GM18870 (cell line): ENCODE data around the gene RUNX1.
"Not testable (repeated sequence)": the region's sequence is repeated elsewhere in the genome, so short reads cannot be mapped to it uniquely, and the experiment has no call there.

ENCODE experiments used
- ATAC-seq: cut with Tn5 transposase; IDR thresholded peaks from one replicate; pipeline ENCODE4 v1.9.1; 2021; ENCODE audit warnings: moderate library complexity; ENCODE audit not compliant: unreplicated experiment

The RUNX1 gene

GRCh38 chr21:34974162-34974981, 74.7 kb downstream of the RUNX1 start:
- ATAC-seq: peak; percentile 88

- no peak for ATAC-seq
Observed at GRCh38 chr21:34973685-34974084, 75.4 kb downstream of the RUNX1 start.

DNA sequence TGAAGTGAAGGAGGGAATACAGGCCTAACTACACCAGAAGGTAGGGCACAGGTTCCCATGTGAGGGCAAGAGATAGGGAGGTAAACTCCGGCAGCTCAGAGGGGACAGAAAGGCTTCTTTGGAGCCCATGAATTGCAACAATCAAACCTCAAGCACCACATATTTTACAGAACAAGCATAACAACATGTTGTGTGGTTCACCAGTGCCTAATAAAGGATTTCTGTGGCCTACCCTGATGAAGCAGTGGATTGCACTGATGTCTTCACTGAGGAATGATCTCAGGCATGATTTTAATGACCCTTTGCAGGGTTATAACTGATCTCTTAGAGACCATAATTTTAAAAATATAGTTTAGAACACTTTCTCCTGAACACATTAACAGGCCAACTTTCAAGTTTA, 77.4 kb downstream of the RUNX1 start:
- ATAC-seq: no peak

DNA sequence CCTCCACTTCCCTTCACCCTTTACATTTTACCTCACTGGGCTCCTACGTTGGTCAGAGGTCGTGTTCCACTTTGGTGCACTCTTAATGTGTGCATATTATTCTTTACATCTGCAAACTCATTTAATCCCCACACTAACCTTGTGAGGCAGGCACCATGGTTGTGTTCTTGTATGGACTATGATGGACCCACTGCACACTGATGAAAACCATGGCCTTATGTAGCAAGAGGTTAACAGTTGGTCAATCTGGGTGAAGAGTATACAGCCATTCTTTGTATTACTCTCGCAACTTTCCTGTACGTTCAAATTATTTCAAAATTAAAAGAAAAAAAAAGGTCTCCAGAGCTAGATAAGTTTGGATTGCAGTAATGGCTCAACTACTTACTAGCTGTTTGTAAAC, 78.5 kb downstream of the RUNX1 start:
- no peak for ATAC-seq

- ATAC-seq: no peak
Observed at GRCh38 chr21:34970167-34970500, 79.0 kb downstream of the RUNX1 start.

DNA sequence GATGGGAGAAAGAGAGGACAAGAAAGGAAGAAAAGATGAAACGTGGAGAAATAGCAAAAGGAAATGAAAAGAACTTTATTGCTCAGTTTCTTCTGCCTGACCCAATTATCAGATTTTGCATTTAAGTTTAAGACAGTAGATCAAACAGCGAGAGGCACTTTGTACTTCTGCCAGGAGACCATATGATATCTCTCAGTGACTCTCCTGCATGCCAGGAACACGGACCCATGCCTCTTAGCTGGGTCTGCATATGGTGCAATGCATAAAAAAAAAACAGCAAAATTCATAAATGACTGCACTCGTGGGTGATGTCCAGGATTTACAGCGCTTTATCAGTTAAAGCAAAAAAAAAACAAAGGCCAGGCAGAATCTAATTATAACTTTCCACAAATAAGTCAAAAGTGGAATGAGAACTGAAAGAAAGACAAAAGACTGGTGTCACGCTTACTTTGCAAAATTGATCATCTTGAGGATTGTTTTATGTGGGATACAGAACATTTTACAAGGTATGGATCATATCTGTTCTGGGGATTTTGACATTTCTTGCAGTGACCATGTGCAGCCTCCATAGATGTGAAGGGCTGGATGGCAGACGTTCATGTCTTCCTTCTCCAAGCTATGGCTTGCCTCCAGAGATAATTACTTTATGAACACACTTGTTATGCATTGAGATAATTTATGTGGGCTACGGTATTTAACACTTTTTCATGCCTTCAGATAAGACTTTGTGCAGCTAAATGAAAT, 79.5 kb downstream of the RUNX1 start:
- no peak for ATAC-seq

GRCh38 chr21:34968414-34969333, 80.4 kb downstream of the RUNX1 start:
- no peak for ATAC-seq

DNA sequence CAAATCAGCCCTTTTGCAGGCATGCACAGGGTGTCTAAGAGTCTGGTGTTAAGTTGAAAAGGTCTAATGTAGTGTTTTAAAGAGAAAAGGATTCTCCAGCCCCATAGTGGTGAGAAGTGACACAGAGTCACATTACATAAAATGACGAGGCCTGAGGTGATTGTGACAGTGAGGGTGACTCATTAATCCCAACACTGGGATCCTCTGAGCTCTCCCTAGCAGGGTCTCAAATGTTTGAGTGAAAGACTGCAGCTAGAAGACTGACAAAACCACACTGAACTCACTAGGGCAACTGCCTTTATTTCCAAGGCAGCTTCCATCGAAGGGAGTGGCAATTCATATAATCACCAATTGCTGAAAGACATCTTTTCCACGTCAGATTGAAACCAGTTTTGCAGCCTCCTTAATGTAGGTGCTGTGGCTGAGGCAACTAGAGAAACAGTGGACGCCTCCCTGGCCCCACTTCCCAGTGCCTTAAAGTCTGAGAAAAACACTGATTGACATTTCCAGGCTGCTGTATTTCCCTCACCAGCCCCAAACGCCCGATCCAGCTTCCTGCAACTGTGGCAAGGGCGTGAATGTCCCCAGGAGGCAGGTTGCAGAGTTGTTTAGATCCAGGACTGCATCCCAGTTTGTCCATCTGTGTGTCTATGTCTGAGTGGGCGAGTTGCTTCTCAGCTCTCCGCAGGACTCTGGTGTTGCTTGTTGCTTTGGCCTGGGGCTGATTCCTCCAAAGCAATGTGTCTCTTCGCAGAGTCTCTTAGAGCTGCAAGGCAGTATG, 81.4 kb downstream of the RUNX1 start:
- ATAC-seq: no peak

DNA sequence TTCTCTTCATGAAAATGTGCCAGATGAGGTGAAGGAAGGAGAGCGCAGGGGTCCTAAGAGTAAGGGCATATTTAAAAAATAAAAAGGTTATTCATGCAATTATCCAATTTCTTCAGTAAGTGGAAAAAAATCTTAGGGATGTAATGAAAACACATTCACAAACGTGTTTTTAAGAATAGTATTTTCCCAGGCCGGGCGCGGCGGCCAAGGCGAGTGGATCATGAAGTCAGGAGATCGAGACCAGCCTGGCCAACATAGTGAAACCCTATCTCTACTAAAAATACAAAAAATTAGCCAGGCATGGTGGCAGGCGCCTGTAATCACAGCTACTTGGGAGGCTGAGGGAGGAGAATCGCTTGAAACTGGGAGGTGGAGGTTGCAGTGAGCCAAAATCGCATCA, 82.2 kb downstream of the RUNX1 start:
- ATAC-seq: not testable (repeated sequence)

GRCh38 chr21:34965200-34966174, 83.6 kb downstream of the RUNX1 start:
- no peak for ATAC-seq

GRCh38 chr21:34962586-34963222, 86.4 kb downstream of the RUNX1 start:
- no peak for ATAC-seq

GRCh38 chr21:34962136-34962535, 87.0 kb downstream of the RUNX1 start:
- ATAC-seq: no peak

DNA sequence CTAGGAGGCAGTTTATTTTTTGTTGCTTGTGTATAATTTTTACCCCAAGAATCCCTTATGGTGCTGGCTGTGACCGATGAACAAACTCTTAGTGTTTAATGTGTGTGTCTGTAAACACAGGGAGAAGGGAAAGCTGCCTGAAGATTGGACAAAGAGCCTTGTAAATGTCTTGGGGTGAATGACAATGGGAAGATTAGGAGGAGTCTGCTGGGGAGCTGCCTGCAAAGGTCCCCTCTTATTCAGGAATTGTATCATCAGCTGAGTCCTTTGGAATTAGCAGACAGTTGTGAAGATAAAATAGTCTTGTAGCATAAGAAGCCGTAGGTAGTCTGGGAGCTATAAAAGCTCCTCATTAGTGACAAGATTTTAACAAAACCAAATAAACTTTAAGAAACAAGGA, 88.4 kb downstream of the RUNX1 start:
- no peak for ATAC-seq

DNA sequence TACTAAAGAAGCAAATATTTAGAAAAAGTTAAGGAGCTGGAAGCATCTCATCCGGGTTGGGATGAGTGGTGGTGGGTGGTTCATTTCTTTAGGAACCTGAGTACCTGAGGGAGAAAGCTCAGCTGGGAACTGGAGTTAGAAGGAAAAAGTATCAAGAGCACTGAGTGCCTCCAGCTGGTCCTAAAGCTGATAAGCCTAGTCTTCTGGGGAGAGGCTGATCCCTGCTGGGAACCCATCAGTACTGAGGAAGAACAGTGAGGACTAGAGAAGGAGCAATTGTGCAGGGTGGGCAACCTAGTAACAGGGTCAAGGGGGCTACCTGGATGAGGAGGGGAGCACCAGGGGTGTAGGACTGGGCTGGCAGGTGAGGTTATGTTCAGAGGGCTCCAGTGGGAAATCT, 89.5 kb downstream of the RUNX1 start:
- ATAC-seq: no peak

DNA sequence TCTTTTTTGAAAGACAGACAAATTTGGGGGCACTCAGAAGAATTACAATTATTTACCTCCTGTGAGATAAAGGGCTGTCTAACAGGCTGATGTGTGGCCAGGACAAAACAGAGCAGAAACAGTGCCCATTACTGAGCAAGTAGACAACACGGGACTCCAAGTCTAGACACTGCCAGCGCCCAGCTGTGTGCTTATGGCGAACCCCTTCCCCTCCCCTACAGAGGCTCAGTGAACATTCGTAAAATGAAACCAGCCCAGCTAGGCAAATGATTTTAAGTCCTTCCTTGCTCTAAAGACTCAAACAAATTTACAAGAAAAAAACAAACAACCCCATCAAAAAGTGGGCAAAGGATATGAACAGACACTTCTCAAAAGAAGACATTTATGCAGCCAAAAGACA, 91.1 kb downstream of the RUNX1 start:
- no peak for ATAC-seq

DNA sequence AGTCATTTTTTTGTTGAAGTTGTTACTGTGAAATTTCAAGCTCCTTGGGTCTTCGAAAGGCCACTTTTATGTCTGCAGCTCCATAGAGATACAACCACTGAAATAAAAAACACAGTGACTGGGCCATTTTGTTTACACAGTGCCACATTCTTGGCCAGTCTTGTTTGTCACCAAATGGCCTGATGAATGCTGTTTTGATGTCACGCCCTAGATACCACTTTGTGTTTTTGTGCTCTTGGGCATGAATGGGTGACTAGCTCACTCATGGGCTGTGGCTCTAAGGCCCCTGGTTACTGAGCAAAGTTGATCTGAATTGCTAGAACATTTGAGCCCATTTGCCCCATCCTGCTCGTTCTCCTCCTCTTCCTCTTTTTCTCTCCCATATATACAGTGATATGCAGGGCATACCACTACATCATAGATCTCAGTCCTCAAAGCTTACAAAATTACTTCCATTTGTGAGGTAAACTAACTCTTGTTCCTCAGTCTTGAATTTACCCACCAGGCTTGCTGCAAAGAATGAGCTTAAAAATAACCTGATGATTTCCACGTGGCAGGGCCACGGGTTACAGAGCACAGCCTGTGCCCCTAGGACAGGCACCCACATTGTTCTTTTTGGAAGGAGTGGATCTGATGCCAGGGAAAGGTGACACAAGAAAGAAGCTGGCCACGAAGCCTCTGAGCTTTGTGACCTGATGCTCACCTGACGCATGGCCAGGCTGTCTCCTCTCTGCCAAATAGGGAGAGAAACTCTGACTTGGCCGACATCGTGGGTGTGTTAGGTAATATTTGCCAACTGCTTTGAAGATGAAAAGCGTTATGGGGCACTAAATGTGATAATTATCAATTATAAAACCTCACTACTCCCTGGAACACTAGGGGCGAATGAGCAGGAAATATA, 92.4 kb downstream of the RUNX1 start:
- ATAC-seq: no peak

DNA sequence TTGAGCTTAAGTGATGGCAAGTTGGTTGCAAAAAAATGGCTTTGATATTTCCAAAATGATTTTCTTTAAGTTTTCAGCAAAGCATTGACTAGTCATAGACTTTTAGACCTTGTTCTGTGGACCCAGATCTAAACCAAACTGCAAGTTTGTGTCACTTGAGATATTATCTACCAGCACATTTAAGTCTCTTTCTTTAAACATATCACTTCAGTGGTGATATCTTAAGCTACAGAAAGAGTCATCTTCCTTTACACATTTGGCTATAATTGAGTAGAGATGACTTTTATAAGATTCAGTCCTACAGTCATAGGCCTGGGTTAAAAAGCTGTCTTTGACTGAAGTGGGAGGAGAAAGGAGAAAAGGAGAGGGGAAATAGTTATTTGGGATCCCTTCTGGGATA, 95.2 kb downstream of the RUNX1 start:
- ATAC-seq: no peak

GRCh38 chr21:34952701-34953100, 96.4 kb downstream of the RUNX1 start:
- ATAC-seq: no peak
